NCI-H146 treated with DMSO at 0.1 percent for 48 hours (cell line): ENCODE measurements around the gene EFCAB11.
A peak's percentile ranks its signal among the peaks of the same experiment; 100 is the strongest.
"Not testable (repeated sequence)": the region's sequence is repeated elsewhere in the genome, so short reads cannot be mapped to it uniquely, and the experiment has no call there.

Experiments used
- DNase-seq: peaks from one replicate; lab custom pipeline; 2025; ENCODE audit not compliant: unreplicated experiment; lab: John Stamatoyannopoulos, UW

Gene EFCAB11

DNA sequence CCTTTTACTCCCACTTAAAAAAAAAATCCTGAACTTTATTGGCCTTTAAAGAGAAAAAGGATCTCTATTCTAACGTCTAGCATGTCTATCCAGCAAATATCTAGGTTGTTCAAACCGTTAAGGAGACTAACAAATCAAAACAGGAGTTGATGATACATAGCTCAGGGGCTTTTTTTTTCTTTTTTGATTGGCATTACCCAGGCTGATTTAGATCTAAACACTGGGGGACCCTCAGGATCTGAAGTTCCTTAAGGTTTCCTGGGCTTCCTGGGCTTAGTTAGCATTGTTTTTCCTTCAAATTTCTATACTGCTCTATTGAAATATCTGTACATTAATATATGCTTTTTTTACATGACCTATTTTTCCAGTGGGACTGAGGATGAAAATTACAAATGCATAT is 42.3 kb downstream of the EFCAB11 start:
- DNase-seq, result no peak

- no peak for DNase-seq
These were observed 43.3 kb downstream of the EFCAB11 start for GRCh38 chr14:89911010-89911919.

GRCh38 chr14:89910691-89911009 is 43.9 kb downstream of the EFCAB11 start:
- no peak for DNase-seq

- no peak for DNase-seq
These were observed 44.9 kb downstream of the EFCAB11 start for GRCh38 chr14:89909586-89909985.

DNA sequence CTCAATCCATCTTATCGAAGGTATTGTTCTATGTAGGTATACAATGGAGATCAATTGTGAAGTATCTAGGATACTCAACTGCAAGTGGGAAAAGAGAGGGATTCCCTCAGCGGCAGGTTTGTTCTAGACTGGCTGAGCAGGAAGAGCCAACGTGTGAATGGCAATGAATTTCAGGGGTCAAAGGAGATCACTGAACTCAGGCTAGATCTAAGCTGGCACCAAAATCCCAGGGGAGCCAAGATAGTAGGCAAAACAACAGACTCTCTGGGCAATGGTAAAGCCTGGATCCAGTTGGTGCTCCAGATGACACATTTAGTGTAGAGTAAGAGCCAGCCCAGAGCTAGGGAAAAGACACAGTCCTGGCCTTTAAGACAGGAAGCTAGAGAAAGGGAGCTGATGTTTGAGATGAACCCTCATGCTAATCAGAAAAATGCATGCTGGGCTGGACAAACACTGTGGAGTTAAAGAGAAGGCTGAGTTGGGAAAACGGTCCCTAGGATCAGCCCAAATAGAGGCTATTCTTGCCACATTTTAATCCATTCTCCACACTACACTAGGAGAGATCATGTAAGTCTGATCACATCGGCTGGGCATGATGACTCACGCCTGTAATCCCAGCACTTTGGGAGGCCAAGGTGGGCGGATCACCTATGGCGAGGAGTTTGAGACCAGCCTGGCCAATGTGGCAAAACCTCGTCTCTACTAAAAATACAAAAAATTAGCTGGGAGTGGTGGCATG is 45.6 kb downstream of the EFCAB11 start:
- no peak for DNase-seq

GRCh38 chr14:89907655-89908054 is 46.9 kb downstream of the EFCAB11 start:
- peak; percentile 52 for DNase-seq

- DNase-seq, result no peak
These were observed 48.5 kb downstream of the EFCAB11 start for GRCh38 chr14:89906000-89906399.

- DNase-seq, result no peak
These were observed 51.1 kb downstream of the EFCAB11 start for GRCh38 chr14:89903340-89903952.

- no peak for DNase-seq
These were observed 51.6 kb downstream of the EFCAB11 start for GRCh38 chr14:89902881-89903280.

DNA sequence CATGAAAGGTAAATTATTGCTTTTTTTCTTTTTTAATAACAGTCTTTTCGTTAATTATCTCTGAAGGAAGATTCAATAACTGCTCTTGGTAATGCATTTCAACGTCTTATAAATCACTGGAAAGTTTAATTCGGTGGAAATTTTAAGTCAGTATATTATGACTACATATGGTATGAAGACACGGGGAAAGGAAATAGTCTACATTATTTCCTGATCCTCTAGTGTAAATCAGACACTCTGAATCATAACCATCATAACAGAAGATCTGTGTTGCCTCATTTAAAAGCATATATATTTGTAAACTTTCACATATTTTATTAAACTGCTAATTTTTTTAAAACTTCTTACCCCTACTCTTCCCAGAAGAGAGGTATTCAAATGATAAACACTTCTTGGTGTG is 53.7 kb downstream of the EFCAB11 start:
- DNase-seq, result no peak

DNA sequence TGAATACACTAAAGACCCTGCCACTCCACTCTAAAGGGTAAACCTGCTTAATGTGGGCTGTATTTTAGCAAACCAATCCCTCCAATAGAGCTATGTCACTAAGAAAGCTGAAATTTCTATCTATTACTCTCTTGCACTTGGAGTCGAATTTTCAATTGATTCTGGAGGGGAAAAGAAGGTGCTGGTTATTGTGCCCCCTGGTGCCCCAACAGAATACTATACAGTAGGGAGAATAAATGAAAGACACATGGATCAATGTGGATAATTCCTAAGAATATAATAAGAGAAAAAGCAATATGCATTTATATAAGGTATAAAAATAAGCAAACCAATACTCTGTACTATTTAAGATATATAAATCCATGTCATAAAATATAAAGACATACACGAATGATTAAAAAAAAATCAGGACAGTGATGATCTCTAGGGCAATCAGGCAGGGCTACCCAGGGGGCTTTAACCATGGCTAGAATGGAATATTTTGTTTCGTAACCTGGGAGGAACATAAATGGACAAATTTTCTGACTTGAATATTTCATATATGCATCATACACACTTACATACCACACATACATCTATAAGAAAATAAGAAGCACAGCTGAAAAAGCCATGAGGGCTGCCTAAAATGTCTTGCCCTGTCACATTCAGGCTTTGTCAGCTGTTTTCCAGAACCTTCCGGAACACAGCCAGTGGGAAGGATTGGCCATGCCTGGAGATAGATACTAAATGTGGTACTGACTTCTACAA is 54.4 kb downstream of the EFCAB11 start:
- peak; percentile 14 for DNase-seq

DNA sequence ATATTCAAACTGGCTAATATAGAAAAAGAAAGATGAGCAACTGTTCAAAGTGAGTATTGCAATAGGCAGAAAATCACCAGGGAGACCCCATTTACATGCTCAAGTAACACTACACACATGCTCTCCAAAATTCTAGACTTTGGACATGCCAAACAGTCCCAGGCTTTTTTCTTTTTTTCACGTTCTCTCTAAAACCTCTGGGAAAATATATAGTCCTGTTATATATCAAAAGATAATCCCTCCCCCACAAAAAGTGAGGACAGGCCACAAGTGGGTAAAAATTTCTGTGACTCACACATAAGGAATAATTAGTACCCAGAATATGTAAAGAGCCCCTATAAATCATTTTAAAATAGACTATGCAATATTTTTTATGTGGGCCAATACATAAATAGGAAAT is 55.2 kb downstream of the EFCAB11 start:
- no peak for DNase-seq

GRCh38 chr14:89893388-89893787 is 61.1 kb downstream of the EFCAB11 start:
- not testable (repeated sequence) for DNase-seq

GRCh38 chr14:89892953-89893352 is 61.6 kb downstream of the EFCAB11 start:
- DNase-seq, result no peak

DNA sequence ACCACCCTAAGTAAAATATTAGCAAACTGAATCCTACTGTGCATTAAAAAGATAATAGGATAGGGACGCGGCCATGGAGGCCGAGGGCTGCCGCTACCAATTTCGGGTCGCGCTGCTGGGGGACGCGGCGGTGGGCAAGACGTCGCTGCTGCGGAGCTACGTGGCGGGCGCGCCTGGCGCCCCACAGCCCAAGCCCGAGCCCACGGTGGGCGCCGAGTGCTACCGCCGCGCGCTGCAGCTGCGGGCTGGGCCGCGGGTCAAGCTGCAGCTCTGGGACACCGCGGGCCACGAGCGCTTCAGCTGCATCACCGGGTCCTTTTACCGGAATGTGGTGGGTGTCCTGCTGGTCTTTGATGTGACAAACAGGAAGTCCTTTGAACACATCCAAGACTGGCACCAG is 62.8 kb downstream of the EFCAB11 start:
- DNase-seq, result not testable (repeated sequence)

DNA sequence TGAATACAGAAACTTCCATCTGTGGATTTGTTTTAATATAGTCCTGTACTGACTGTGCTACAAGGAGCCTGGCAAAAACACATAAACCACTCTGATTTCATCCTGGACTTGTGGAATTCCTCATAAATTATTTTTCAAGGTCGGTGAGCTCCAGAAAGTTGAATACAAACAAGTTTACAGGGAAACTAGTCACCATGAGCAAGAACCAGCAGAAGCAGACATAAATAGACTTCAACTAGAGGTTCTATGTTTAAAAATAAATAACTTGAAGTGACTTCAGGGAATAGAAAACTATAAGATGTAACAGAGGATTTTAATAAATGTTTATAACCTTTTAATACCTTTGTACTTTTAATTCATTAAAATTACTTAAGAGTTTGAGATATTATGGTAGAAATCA is 63.5 kb downstream of the EFCAB11 start:
- no peak for DNase-seq

DNA sequence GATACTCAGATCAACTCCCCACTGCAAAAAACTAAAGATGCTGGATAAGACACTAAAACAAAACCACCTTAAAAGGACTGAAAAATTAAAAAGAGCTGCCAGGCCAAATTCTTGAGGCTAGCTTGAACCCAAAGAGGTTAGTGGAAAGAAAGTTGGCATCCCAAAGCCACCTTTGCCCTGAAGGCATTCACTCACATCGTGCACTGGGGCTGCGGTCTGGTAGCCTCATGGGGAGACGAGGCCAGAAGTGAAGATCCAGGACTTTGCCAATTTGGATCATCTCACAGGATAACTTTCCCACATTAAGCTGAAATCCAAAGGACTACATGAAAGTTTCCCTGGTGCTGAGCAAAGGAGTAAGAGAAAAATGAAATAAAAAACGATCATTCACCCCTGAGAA is 63.9 kb downstream of the EFCAB11 start:
- no peak for DNase-seq

GRCh38 chr14:89889626-89890025 is 64.9 kb downstream of the EFCAB11 start:
- no peak for DNase-seq

DNA sequence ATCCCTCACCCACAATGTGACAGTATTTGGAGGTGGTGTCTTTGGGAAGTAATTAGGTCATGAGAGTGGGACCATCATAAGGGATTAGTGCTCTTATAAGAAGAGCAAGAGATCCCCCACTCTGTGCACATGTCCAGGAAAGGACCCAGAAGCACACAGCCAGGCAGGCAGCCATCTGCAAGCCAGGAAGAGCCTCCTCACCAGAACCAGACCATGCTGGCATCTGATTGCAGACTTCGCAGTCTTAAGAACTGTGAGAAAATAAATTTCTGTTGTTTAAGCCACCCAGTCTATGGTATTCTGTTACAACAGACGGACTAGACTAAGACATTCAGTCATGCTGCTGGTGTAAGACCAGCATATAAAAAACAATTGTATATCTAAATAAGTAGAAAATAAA is 69.8 kb downstream of the EFCAB11 start:
- DNase-seq, result no peak

- no peak for DNase-seq
These were observed 72.7 kb downstream of the EFCAB11 start for GRCh38 chr14:89881839-89882238.

- not testable (repeated sequence) for DNase-seq
These were observed 80.4 kb downstream of the EFCAB11 start for GRCh38 chr14:89874091-89874490.
